ENCODE results near the gene IGF2BP3. TPM values are rescaled to one million over a fixed set of nuclear protein-coding genes. Genes with fewer than 3 reads are reported as not detected.

The IGF2BP3 gene
- total and polyA plus RNA-seq, 5 donors from 2014 or later = 1.7 TPM; not detected in 4

DNA sequence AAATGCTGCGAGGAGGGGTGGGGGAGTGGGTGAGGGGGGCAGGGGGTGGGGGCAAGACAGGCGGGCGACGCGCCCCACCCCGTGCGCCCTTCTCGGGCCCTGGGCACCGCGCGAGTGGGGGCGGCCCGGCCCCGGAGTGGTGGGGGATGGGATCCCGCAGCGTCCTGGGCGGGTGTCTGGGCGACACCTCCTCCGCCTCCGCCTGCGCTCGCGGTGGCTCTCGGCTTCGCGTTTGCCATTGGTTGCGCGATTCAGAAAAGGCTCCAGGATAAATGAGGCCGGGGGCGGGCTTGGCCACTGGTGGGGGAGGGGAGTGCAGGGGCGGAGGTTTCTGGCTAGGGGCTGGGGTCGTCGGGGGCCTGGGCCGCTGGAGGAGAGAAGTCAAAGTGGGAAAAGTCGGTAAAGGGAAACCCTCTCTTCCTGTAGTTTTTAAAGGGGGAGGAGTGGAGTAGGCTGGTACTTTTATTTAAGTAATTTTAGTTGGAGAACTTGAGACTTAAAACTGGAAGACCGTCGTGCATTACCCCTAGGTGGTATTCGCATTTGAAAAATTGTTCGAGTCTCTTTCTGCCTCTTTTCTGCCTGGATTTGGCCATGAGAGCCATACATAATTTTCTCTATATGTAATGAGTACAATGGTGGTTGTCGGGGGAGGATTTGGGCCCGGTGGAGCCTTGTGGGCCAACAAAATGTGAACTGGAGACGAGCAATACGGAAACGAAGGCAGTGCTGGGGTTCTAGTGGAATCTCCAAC, 992 bp upstream of the IGF2BP3 start:
- no peaks in the 10 kb centered on the region for H3K36me3 Mint-ChIP-seq
- peak overlapping the region; percentile 81 to 87 (median 84) for H3K4me3 Mint-ChIP-seq
- peaks cover 56% of the 10 kb centered on the region for H3K4me1 ChIP-seq (ENCODE audit: control insufficient read depth, insufficient read depth, low read length, poor library complexity, severe bottlenecking)
- H3K27ac ChIP-seq (ENCODE audit: insufficient read depth, low read length, poor library complexity, severe bottlenecking) = no peak overlapping the region
- peak in 1 of 2 donors; percentile 28 for ATAC-seq (ENCODE audit: low read depth in 2 of 2)
- H3K27me3 Mint-ChIP-seq = peaks cover 76% of the 10 kb centered on the region
- H3K9me3 Mint-ChIP-seq = peaks cover 0 to 16% (median 2%) of the 10 kb centered on the region in 7 donors
- H3K36me3 ChIP-seq (ENCODE audit: control insufficient read depth, insufficient read depth, low read length) = no peaks in the 10 kb centered on the region
- peaks cover 27 to 45% (median 32%) of the 10 kb centered on the region in 4 donors for H3K4me1 Mint-ChIP-seq
- no peak overlapping the region for H3K27ac Mint-ChIP-seq
- peak in 1 of 3 donors; percentile 63 for DNase-seq
- no peak overlapping the region for H3K4me3 ChIP-seq (ENCODE audit: low read depth, low read length)
- H3K27me3 ChIP-seq (ENCODE audit: control insufficient read depth, insufficient read depth, low read length) = peaks cover 69% of the 10 kb centered on the region
- H3K9me3 ChIP-seq (ENCODE audit: control insufficient read depth in 2 of 2, low read length in 2 of 2) = peaks cover 15% of the 10 kb centered on the region in 2 experiments

DNA sequence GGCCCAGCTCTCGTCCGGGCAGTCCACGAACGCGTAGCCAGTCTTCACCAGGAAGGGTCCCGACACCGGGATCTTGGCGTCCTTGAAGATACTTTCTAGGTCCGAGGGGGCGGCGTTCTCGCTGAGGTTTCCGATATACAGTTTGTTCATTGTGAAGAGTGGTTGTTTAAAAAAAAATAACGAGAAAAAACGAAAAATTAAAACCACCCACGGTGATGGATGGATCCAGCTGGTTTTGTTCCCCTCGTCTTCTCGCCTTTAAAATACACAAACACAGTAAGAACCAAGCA, 385 bp downstream of the IGF2BP3 start:
- Histone ChIP-seq H3K36me3 (ENCODE audit: control insufficient read depth, insufficient read depth, low read length) (no peaks in the 10 kb centered on the region), H3K9me3 (ENCODE audit: control insufficient read depth in 2 of 2, low read length in 2 of 2) (peaks cover 8 to 14% of the 10 kb centered on the region in 2 experiments), H3K27ac (ENCODE audit: insufficient read depth, low read length, poor library complexity, severe bottlenecking) (no peak overlapping the region), H3K4me3 (ENCODE audit: low read depth, low read length) (peak overlapping the region; percentile 51), H3K4me1 (ENCODE audit: control insufficient read depth, insufficient read depth, low read length, poor library complexity, severe bottlenecking) (peaks cover 56% of the 10 kb centered on the region), H3K27me3 (ENCODE audit: control insufficient read depth, insufficient read depth, low read length) (peaks cover 69% of the 10 kb centered on the region)
- no peak for DNase-seq
- Mint-ChIP-seq H3K4me3 (peak overlapping the region; percentile 82 to 94 (median 87)), H3K9me3 (peaks cover 0 to 14% (median 2%) of the 10 kb centered on the region in 7 donors), H3K27me3 (peaks cover 76% of the 10 kb centered on the region), H3K27ac (no peak overlapping the region), H3K36me3 (no peaks in the 10 kb centered on the region), H3K4me1 (peaks cover 22 to 44% (median 32%) of the 10 kb centered on the region in 4 donors)
- ATAC-seq (ENCODE audit: low read depth in 2 of 2) = no peak

DNA sequence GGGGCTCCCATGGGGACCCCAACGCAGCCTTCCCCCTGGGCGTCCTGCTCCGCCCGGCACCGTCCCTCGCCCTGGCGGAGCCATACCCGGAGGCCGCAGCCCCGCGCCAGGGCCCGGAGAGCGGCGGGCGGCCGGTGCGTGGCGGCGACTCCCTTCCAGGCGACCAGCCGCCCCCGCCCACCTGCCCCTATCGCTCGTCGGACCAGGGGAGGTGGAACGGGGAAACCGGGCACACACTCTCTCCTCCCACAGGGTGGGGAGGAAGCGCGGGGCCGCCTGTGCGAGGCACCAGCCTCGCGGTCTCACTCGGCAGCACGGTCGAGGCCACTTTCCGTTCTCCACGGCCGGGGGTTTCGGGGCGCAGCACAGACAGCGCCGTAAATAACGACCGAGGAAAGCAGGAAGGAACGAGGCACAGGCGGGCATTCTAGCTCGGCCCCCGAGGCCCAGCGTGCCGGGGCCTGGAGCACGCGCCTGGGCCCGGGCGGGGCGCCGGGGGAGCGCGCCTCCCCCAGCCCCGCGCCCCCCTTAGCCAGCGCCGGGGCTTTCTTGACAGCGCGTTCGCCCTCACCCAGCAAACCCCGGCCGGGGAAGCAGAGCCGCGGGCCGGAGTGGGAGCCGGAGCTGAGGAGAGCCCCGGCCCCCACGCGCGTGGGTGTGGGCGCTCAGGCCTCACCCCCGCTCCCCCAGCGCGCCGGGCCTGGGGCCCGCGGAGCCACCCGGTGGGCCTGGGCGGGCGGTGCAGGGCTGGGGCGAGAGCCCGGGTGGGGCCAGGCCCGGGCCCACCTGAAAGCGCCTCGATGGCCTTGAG, 936 bp downstream of the IGF2BP3 start:
- peaks cover 52% of the 10 kb centered on the region for H3K4me1 ChIP-seq (ENCODE audit: control insufficient read depth, insufficient read depth, low read length, poor library complexity, severe bottlenecking)
- H3K9me3 Mint-ChIP-seq = peaks cover 0 to 10% (median 0%) of the 10 kb centered on the region in 7 donors
- H3K36me3 ChIP-seq (ENCODE audit: control insufficient read depth, insufficient read depth, low read length) = no peaks in the 10 kb centered on the region
- H3K27me3 Mint-ChIP-seq = peaks cover 74% of the 10 kb centered on the region
- DNase-seq (peak in 2 of 3 donors; percentile 43 to 44), ATAC-seq (ENCODE audit: low read depth in 2 of 2) (peak; percentile 26 to 49)
- peaks cover 18 to 39% (median 32%) of the 10 kb centered on the region in 4 donors for H3K4me1 Mint-ChIP-seq
- no peaks in the 10 kb centered on the region for H3K36me3 Mint-ChIP-seq
- H3K27ac ChIP-seq (ENCODE audit: insufficient read depth, low read length, poor library complexity, severe bottlenecking) = no peak overlapping the region
- peaks cover 66% of the 10 kb centered on the region for H3K27me3 ChIP-seq (ENCODE audit: control insufficient read depth, insufficient read depth, low read length)
- peak overlapping the region; percentile 10 to 87 (median 84) for H3K4me3 Mint-ChIP-seq
- no peak overlapping the region for H3K4me3 ChIP-seq (ENCODE audit: low read depth, low read length)
- H3K9me3 ChIP-seq (ENCODE audit: control insufficient read depth in 2 of 2, low read length in 2 of 2) = peaks cover 8 to 9% of the 10 kb centered on the region in 2 experiments
- H3K27ac Mint-ChIP-seq = no peak overlapping the region

DNA sequence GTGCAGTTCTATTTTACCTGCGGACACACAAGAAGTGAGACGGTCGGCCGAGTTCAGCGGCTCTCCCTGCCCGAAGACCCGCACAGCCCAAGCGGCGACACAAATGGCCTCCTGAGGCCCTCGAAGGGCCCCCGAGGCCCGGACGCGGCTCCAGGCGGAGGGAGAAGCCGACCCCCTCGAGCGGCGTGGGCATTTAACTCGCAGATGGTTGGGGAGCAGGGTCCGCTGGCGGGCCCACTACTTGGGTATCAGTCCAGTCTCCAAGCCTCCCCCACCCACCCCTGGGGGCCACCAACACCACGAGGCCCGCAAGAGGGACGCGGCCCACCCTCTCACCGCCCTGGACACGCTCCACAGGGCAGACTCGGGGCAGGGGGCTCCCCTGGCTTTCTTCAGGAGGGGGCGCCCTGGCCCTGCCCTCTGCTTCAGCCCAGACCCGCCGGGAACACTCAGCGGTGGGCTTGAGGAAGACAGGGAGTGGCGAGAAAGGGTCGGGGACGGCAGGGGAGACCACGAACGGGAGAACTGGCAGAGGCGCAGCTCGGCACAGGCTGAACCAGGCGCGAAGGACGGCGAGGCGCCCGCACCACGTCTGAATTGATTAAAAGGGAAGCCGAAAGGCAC, 1.7 kb downstream of the IGF2BP3 start:
- ATAC-seq (ENCODE audit: low read depth in 2 of 2) (peak; percentile 7 to 13), DNase-seq (peak in 1 of 3 donors; percentile 19)
- H3K9me3 Mint-ChIP-seq = peaks cover 0 to 10% (median 0%) of the 10 kb centered on the region in 7 donors
- Histone ChIP-seq H3K4me1 (ENCODE audit: control insufficient read depth, insufficient read depth, low read length, poor library complexity, severe bottlenecking) (peaks cover 45% of the 10 kb centered on the region), H3K4me3 (ENCODE audit: low read depth, low read length) (no peak overlapping the region), H3K36me3 (ENCODE audit: control insufficient read depth, insufficient read depth, low read length) (no peaks in the 10 kb centered on the region), H3K27ac (ENCODE audit: insufficient read depth, low read length, poor library complexity, severe bottlenecking) (no peak overlapping the region), H3K9me3 (ENCODE audit: control insufficient read depth in 2 of 2, low read length in 2 of 2) (peaks cover 8 to 9% of the 10 kb centered on the region in 2 experiments), H3K27me3 (ENCODE audit: control insufficient read depth, insufficient read depth, low read length) (peaks cover 67% of the 10 kb centered on the region)
- H3K4me1 Mint-ChIP-seq = peaks cover 18 to 37% (median 32%) of the 10 kb centered on the region in 4 donors
- H3K4me3 Mint-ChIP-seq = peak overlapping the region; percentile 81 to 89 (median 82)
- no peaks in the 10 kb centered on the region for H3K36me3 Mint-ChIP-seq
- peak overlapping the region in 1 of 3 donors; percentile 74 for H3K27ac Mint-ChIP-seq
- peaks cover 77% of the 10 kb centered on the region for H3K27me3 Mint-ChIP-seq

DNA sequence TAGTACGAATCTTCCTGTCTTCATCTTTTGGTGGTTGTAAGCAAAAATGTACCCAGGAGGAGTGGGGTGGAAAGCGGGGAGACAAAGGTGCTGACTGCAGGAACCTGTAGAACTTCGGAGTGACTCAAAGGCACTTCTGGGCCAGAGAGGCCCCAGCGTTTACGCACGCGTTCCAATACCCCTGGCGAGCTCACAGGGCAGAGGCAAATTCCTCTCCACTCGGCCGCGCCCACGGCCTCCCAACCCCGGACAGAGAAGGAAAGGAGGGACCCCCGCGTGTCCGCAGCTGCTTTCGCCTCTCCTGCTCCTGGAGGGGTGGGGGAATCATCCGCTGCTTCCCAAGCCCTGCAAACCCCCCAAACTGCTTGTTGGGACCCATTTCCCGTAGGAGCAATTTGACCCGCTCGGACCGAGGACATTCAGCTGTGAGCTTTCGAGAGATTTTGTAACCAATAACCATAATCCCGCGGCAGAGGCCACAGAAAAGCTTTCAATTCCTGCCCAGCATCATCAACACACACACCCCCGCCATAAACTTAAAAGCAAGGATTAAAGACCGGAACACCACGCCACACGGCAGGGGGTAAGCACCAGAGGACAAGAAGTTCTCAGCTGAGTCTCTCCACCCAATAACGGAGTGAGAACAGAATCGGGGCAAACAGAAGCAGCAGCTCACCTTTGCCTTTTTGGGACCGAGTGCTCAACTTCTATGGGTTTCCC, 2.3 kb downstream of the IGF2BP3 start:
- Mint-ChIP-seq H3K27ac (peak overlapping the region in 1 of 3 donors; percentile 74), H3K36me3 (no peaks in the 10 kb centered on the region), H3K4me3 (peak overlapping the region; percentile 69 to 89 (median 81)), H3K4me1 (peaks cover 13 to 33% (median 28%) of the 10 kb centered on the region in 4 donors), H3K27me3 (peaks cover 77% of the 10 kb centered on the region), H3K9me3 (peaks cover 0 to 5% (median 0%) of the 10 kb centered on the region in 7 donors)
- Histone ChIP-seq H3K4me1 (ENCODE audit: control insufficient read depth, insufficient read depth, low read length, poor library complexity, severe bottlenecking) (peaks cover 41% of the 10 kb centered on the region), H3K9me3 (ENCODE audit: control insufficient read depth in 2 of 2, low read length in 2 of 2) (peaks cover 6 to 9% of the 10 kb centered on the region in 2 experiments), H3K36me3 (ENCODE audit: control insufficient read depth, insufficient read depth, low read length) (no peaks in the 10 kb centered on the region), H3K27me3 (ENCODE audit: control insufficient read depth, insufficient read depth, low read length) (peaks cover 65% of the 10 kb centered on the region), H3K4me3 (ENCODE audit: low read depth, low read length) (peak overlapping the region; percentile 31), H3K27ac (ENCODE audit: insufficient read depth, low read length, poor library complexity, severe bottlenecking) (no peak overlapping the region)
- DNase-seq = peak in 2 of 3 donors; percentile 35 to 36
- ATAC-seq (ENCODE audit: low read depth in 2 of 2) = no peak

DNA sequence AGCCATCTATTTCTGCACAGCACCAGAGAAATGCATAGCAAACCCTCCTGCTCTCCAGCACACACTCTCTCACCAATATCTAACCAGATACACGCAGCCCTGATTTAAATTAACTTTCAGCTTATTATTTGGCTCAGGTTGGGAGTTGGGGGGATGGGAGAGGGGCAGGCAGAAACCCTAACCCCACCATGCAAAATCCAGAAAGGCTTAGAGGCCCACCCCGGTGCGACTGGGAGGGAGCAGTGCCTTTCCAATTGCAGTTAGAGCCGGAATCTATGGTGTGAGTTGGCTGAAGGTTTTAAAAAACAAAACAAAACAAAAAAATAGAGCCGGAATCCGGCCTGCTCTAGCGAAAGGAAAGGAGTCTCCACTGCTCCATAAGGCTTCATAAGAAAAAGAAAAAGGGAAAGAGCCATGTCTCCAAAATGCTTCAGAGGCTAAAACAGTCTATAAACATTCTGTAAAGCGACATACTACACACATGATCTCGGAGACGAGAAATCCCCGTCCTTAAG, 2.9 kb downstream of the IGF2BP3 start:
- H3K4me3 Mint-ChIP-seq = peak overlapping the region; percentile 19 to 89 (median 75)
- H3K4me1 ChIP-seq (ENCODE audit: control insufficient read depth, insufficient read depth, low read length, poor library complexity, severe bottlenecking) = peaks cover 41% of the 10 kb centered on the region
- H3K27me3 ChIP-seq (ENCODE audit: control insufficient read depth, insufficient read depth, low read length) = peaks cover 58% of the 10 kb centered on the region
- peaks cover 0 to 5% (median 0%) of the 10 kb centered on the region in 7 donors for H3K9me3 Mint-ChIP-seq
- H3K36me3 Mint-ChIP-seq = no peaks in the 10 kb centered on the region
- H3K4me1 Mint-ChIP-seq = peaks cover 10 to 33% (median 26%) of the 10 kb centered on the region in 4 donors
- H3K27ac ChIP-seq (ENCODE audit: insufficient read depth, low read length, poor library complexity, severe bottlenecking) = no peak overlapping the region
- H3K4me3 ChIP-seq (ENCODE audit: low read depth, low read length) = peak overlapping the region; percentile 23
- H3K27me3 Mint-ChIP-seq = peaks cover 77% of the 10 kb centered on the region
- H3K36me3 ChIP-seq (ENCODE audit: control insufficient read depth, insufficient read depth, low read length) = no peaks in the 10 kb centered on the region
- H3K9me3 ChIP-seq (ENCODE audit: control insufficient read depth in 2 of 2, low read length in 2 of 2) = peaks cover 3 to 9% of the 10 kb centered on the region in 2 experiments
- H3K27ac Mint-ChIP-seq = no peak overlapping the region
- DNase-seq = peak in 1 of 3 donors; percentile 25
- ATAC-seq (ENCODE audit: low read depth in 2 of 2) = no peak

DNA sequence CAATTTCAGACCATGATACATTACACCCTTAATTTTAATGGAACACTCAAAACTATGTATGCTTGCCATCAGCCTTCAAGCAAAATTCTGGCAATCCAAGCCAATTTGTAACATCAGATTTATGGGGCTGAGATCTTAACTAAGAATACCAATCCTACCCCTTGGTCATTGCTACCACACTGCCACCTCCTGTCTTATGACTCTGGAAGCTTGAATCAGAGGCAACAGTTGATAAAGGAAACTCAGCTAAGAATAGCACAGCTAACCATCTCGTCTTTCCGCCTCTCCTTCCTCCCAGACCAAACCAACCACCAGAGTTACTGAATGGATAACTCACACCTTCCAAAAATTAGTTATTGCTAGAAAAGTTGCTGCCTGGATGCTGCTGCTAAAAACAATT, 7.4 kb downstream of the IGF2BP3 start:
- no peak overlapping the region for H3K27ac ChIP-seq (ENCODE audit: insufficient read depth, low read length, poor library complexity, severe bottlenecking)
- H3K27ac Mint-ChIP-seq = no peak overlapping the region
- H3K27me3 Mint-ChIP-seq = peaks cover 80% of the 10 kb centered on the region
- peaks cover 55% of the 10 kb centered on the region for H3K27me3 ChIP-seq (ENCODE audit: control insufficient read depth, insufficient read depth, low read length)
- H3K4me1 Mint-ChIP-seq = peaks cover 0 to 9% (median 8%) of the 10 kb centered on the region in 4 donors
- peaks cover 0 to 2% (median 0%) of the 10 kb centered on the region in 7 donors for H3K9me3 Mint-ChIP-seq
- no peak overlapping the region for H3K4me3 Mint-ChIP-seq
- H3K36me3 ChIP-seq (ENCODE audit: control insufficient read depth, insufficient read depth, low read length) = no peaks in the 10 kb centered on the region
- ATAC-seq (ENCODE audit: low read depth in 2 of 2) = peak in 1 of 2 donors; percentile 40
- H3K36me3 Mint-ChIP-seq = no peaks in the 10 kb centered on the region
- H3K9me3 ChIP-seq (ENCODE audit: control insufficient read depth in 2 of 2, low read length in 2 of 2) = no peaks in the 10 kb centered on the region
- H3K4me1 ChIP-seq (ENCODE audit: control insufficient read depth, insufficient read depth, low read length, poor library complexity, severe bottlenecking) = peaks cover 3% of the 10 kb centered on the region
- no peak overlapping the region for H3K4me3 ChIP-seq (ENCODE audit: low read depth, low read length)
- DNase-seq = peak in 1 of 3 donors; percentile 19
